Stimulated activated naive CD4-positive, alpha-beta T cell (primary cell): ENCODE measurements around the gene ANKK1.

Source experiments
- DNase-seq, 6 experiments: peaks; one replicate each; lab custom pipeline; 2025; lab: John Stamatoyannopoulos, UW

ANKK1 gene

DNA sequence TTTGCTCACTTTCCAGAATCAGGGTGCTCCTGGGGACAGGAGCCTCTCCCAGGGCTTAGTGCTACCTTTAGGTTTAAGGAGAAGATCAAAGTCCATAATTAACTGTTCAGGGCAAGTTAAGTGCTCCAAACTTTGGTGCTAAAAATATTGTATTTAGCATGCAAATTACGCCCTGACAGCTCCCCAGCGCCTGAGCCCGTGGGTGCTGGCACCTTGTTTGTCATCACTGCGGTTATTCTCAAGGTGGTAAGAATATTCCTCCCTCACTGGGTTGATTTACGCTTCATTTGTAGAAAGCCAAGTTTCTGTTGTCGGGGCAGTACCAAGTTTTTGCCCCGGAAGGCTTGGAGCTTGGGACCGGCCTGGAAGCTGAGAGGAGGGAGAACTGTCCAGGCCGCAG, 21.3 kb downstream of the ANKK1 start:
- DNase-seq: no peak

GRCh38 chr11:113409526-113409925, 21.9 kb downstream of the ANKK1 start:
- no peak for DNase-seq

DNA sequence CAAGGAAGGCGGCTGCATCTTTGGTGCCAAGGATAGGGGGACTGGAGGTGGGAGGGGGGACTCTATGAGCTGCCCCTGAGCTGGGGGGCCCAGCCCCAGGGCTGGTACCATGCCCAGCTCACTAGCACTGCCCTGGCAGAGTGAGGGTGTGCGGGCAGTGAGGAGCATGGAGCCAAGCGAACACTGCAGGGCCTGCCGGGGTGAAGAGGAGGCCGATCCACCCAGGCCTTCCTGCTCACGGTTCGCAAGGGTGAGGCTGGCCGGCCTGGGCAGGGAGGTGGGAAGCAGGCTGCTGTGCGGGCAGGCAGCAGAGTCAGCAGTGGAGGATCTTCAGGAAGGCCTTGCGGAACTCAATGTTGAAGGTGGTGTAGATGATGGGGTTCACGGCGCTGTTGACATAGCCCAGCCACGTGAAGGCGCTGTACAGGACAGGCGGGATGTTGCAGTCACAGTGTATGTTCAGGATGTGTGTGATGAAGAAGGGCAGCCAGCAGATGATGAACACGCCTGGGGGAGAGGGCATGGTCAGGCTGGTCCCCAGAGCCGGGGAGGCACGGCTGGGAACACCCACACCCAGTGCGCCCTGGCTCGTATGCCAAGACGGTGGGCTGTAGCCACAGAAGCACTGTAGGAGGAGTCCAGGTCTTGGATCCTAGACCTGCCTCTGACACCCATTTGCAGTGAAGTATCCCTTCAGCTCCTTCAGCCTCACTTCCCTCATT, 23.0 kb downstream of the ANKK1 start:
- DNase-seq: no peak

DNA sequence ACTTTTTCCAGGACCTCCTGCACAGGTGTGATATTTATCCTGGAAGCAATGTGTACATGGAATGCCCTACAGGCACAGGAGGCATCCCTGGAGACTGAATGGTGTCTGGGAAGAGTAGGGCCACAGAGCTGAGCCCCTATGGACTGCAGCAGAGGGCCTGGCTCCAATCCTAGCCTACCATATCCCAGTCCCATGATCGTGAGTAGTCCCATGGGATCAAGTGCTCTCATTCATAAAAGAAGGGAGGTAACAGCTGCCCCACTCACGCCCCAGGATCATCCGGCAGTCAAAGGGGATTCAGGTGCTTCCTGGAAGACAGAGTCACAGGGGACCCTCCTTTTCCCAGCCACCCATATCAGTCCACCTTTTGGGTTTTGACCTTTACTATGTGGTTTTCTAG, 24.0 kb downstream of the ANKK1 start:
- no peak for DNase-seq

GRCh38 chr11:113412675-113413074, 25.1 kb downstream of the ANKK1 start:
- DNase-seq: no peak

DNA sequence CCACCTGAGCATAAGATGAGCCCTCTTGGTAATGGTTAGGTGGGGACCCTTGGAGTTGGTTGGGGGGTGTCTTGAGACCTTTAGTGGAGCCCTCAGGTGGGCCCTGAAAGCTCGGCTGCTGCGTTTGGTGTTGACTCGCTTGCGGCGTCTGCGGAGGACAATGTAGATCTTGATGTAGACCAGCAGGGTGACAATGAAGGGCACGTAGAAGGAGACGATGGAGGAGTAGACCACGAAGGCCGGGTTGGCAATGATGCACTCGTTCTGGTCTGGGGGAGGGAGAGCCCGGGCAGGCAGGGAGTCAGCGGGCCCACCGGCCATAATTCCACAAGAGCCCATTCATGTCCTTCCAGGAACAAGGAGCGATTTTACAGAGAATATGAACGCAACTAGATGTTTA, 27.8 kb downstream of the ANKK1 start:
- no peak for DNase-seq

GRCh38 chr11:113417428-113417827, 29.8 kb downstream of the ANKK1 start:
- DNase-seq: no peak

- no peak for DNase-seq
These were observed 31.9 kb downstream of the ANKK1 start for GRCh38 chr11:113419454-113420003.

GRCh38 chr11:113420808-113421207, 33.2 kb downstream of the ANKK1 start:
- no peak for DNase-seq

GRCh38 chr11:113426686-113427085, 39.1 kb downstream of the ANKK1 start:
- no peak for DNase-seq

DNA sequence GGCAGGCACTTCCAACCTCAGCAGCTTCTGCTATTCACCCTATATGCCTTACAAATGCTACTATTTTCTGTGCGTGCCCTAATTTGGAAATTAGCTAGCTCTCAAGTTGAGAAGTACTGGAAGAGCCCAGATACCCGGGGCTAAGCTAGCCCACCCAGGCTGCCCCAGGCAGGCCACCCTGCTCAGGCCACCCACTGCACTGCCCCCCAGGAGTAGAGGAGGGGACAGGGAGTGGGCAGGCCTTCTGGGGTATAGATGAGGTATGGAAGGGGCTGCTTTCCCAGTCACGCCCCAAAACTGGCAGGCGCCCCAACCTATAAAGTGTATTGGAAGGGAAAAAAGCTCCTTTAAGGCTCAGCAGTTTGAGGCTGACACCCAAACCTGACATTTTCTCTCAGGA, 44.2 kb downstream of the ANKK1 start:
- no peak for DNase-seq

- DNase-seq: no peak
These were observed 47.8 kb downstream of the ANKK1 start for GRCh38 chr11:113435190-113435968.

GRCh38 chr11:113436672-113437252, 49.2 kb downstream of the ANKK1 start:
- DNase-seq: no peak

GRCh38 chr11:113440816-113441215, 53.2 kb downstream of the ANKK1 start:
- no peak for DNase-seq

GRCh38 chr11:113444502-113445123, 57.0 kb downstream of the ANKK1 start:
- no peak for DNase-seq

- DNase-seq: no peak
These were observed 58.5 kb downstream of the ANKK1 start for GRCh38 chr11:113446112-113446511.

DNA sequence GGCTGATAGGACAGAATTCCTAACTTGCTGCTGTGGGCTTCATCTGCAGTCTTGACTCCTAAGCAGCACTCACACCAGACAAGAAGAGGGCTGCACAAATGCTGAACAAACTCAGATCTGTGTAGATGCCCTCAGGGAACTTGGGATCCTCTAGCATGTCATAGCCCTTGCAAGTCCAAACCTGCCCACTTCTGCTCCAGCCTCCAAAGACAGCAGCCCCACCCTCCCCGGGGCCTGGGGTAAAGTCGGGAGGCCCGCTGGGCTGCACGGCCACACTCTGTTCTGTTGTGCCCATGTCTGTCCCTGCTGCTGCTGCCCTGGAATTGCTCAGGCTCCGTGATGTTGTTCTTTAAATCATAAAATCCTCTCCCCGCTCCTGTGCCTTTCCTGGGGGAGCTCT, 59.4 kb downstream of the ANKK1 start:
- DNase-seq: no peak

DNA sequence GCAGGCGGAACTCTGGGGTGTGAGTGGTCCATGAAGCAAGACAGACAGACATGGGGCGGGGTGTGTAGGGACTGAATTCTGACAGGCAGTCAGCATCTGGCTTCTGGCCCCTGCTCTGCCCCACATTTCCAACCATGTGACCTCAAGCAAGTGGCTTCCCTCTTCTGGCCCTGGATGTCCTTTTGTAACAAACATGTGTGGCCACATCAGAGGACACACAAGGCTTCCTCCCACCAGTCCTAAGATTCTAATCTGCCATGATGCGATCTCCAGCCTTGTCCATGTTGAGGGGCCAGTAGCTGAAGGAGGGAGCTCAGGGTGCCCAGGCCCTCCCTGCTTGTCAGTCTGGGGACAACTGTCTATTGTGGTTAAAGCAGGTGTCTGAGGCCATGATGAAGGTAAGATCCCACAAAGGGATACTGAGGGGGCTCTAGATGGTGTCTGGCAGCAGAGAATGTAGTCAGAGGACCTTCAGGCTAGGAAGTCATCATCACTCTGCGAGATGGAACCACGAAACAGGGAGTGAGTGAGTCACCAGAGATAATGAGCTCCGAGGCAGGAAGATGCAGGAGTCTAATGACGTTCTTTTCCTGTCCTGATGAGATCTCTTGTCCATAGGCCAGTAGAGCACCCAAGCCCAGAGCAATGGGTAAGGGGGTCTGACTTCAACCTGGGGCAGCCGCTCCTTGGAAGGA, 60.2 kb downstream of the ANKK1 start:
- DNase-seq: no peak

DNA sequence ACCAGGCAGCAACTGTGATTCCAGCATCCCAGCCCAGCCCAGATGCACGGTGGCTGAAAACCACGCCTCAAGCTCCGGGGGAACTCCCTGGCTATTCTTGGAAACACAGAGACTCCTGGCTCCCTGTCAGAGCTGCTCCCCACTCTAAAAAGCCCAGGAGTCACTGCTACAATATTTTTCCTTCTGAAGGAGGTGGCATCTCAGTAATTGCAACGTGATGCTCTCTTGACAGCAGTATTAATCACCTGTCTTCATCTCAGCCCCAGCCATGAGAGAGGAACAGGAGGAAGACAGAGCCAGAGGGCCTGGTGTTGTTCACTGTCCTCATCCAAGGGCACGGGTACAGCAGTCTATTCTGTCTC, 60.7 kb downstream of the ANKK1 start:
- no peak for DNase-seq

DNA sequence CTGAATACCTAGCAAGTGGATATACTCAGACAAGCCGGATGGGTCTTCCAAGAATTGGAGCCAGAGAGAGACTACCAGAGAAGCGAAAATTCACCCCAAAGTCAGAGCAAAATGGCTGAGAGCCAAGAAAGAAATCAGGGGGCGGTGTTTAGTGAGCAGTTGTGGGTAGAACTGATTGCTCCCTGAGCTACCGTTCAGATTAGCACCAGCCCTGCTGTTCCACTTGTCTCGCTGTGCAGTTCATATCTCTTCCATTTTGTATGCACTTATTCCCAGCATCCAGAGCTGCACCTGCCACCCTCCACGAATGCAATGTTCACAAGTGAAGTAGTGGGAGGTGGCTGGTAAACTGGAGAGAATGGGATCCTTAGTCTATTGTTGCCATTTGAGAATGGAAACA, 62.2 kb downstream of the ANKK1 start:
- no peak for DNase-seq
